NCI-H2081 (cell line): Measurements from ENCODE around the gene ZNF367.
"Not testable (repeated sequence)": the region's sequence is repeated elsewhere in the genome, so short reads cannot be mapped to it uniquely, and the experiment has no call there.

Experiments used
- DNase-seq, 2 experiments: peaks; one replicate each; lab custom pipeline; 2025; lab: John Stamatoyannopoulos, UW

The ZNF367 gene

GRCh38 chr9:96399325-96399633, 18.9 kb downstream of the ZNF367 start:
- no peak for DNase-seq

DNA sequence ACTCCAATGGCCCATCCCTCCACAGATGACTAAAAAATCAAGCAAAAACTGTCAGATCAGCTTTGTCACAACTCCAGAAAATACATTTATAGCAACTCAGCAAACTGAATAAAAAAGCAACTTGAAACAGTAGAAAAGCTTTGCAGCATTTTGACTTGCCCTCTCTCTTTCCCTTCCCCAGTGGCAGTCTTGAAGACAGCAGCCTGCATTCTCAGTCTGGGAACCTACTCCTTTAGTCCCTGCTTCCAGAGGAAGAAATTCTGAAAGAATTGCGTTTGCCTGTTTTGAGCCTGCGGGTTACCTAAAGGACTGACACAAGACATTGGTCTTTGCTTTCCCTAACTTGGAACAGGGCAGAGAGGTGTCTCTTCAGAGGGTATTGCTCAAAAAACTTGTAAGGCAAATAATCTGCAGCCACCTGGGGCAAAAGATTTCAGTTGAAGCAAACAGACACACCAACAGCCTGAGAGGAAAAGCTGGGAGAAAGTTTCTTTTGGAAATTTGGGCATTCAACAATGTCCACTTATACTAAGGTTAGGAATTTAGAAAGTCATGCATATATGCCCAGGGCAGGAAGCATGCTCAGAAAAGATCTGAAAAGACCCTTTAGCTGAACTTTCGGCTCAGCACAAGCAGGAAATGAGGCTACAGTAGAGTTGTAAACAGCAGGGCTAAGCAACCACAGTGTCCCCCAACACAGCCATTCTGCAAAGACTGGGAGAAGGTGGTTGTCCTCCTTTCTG, 19.4 kb downstream of the ZNF367 start:
- no peak for DNase-seq

DNA sequence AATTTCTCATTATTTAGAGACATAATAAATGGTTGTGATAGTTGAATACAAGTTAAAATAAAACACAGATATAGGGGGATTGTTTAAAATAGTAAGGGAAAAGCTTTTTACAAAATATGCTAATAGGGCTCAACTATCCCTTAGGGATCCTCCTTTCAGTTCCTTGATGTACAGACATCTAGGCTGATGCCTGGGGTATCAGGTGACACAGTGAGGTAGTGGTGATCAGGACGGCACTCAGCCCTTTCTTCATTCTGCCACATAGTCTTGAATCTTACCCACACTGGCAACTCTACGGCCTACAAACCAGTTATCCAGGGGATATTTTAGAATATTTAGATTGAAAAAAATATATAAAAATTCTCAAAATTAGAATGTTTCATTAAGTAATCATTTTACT, 22.2 kb downstream of the ZNF367 start:
- DNase-seq = no peak

GRCh38 chr9:96394832-96395496, 23.2 kb downstream of the ZNF367 start:
- DNase-seq = no peak

DNA sequence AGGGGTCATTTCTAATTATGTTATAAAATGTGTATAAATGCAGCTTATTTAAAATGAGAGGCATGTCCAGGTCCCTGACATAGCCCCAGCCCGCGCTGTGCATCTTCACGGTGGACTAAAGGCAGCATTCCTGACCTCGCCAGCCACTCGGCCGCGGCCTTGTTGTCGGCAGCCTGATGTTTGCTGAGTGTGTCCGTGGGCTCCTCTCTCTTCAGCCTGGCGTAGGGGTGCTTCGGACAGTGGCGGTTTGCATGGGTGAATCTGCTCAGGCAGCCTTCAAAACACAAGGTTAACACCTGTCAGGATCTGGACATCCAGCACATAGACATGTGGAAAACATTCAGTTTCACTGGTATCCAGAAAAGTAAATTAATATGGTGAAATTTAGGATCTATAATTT, 25.9 kb downstream of the ZNF367 start:
- DNase-seq = no peak

DNA sequence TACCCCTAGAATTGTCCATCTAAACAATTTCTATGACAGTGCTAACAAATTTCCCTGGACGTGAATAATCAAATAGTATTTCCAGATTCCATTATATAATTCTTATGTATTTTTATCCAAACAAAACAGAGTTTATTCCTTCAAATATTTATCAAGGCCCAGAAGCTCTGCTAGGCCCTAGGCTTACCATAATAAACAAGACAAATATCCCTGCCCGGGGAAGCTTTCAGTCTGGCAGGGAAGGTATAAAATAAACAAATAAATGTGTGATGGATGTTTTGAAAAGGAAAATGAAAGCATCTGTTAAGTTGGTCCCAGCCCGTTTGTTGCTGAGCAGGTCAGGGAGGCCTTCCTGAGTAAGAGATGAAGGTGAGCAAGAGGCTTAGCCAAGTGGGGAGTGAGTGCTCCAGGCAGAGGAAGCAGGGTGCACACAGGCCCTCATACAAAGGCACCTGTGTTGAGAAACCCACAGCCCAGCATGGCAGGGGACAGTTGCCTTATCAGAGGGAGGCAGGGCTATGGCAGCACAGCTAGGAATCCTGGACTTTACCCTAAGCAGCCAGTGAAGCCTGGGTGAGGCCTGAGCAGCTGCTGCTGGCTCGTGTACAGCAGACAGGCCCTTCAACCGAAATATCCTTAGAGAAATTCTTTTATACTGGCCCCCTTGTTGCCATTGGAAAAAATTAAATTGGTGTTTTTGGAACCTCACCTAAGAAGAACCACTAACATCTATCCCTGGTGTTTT, 27.0 kb downstream of the ZNF367 start:
- DNase-seq = no peak

GRCh38 chr9:96388144-96388543, 30.0 kb downstream of the ZNF367 start:
- DNase-seq = no peak

DNA sequence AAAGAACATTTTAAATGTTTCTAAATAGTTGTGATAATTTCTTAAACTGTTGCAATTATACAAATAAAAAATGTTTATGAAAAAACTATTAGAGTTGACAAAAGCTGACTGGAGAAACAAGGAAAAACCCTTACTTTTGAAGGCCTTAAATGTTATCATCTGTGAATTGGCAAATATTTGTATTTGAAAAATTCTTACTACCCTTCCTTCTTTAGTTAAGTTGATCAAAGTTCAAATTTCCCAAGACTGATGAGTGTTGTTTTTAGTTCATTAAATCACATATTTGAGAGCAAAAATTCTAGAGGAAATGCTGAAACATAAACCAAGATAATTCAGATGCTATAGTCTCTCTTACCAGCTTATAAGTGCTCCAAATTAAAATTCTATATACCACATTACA, 32.0 kb downstream of the ZNF367 start:
- DNase-seq = no peak

- peak; percentile 29 to 31 for DNase-seq
Observed at GRCh38 chr9:96383165-96383942, 34.8 kb downstream of the ZNF367 start, which contains the start of gene SLC35D2. TSS of gene SLC35D2 (minus strand) at chr9:96383711. CDS start at chr9:96383634, 77 bp downstream.

GRCh38 chr9:96382839-96383164, 35.4 kb downstream of the ZNF367 start:
- DNase-seq = no peak

DNA sequence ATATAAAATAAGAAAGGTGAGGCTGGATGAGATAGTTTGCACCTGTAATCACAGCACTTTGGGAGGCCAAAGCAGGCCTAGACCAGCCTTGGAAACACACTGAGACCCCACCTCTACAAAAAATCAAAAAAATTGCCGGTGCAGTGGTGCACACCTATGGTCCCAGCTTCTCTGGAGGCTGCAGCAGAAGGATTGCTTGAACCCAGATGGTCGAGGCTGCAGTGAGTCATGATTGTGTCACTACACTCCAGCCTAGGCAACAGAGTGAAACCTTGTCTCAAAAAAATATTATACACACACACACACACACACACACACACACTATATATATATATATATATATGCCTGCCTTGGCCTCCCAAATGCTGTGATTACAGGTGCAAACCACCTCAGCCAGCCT, 36.0 kb downstream of the ZNF367 start:
- DNase-seq = no peak

DNA sequence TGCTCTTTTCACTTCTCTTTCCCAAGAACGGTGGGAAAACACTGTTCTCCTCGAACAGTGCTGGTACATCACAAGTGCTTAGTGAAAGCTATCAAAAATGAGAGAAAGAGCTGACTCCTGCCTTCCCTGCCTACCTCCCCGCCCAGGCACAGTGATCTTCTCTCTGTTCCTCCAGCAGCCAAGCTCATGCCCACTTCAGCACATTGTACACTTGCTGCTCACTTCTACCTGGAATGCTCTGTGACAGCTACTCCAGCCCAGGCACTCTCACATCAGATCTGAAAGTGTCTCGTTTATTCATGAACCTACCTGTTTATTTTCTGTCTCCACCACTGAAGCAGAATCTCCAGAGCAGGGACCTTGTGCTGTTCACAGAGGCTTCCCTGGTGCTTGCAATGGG, 36.5 kb downstream of the ZNF367 start:
- no peak for DNase-seq

- no peak for DNase-seq
Observed at GRCh38 chr9:96381125-96381524, 37.0 kb downstream of the ZNF367 start.

- no peak for DNase-seq
Observed at GRCh38 chr9:96379461-96379860, 38.7 kb downstream of the ZNF367 start.

DNA sequence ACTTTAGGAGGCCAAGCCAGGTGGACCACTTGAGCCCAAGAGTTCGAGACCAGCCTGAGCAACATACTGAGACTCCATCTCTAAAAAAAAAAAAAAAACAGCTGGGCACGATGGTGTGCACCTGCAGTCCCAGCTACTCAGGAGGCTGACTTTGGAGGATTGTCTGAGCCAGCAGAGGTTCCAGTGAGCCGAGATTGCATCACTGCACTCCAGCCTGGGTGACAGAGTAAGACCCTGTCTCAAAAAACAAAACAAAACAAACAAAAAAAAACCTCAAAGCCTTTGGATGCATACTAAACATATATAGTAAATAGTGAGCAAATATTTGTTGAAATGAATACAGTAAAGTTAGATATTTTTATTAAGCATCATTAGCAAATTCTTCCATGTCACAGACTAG, 40.0 kb downstream of the ZNF367 start:
- no peak for DNase-seq

- DNase-seq = no peak
Observed at GRCh38 chr9:96376891-96377874, 41.0 kb downstream of the ZNF367 start.

- DNase-seq = not testable (repeated sequence)
Observed at GRCh38 chr9:96375507-96375906, 42.7 kb downstream of the ZNF367 start.

DNA sequence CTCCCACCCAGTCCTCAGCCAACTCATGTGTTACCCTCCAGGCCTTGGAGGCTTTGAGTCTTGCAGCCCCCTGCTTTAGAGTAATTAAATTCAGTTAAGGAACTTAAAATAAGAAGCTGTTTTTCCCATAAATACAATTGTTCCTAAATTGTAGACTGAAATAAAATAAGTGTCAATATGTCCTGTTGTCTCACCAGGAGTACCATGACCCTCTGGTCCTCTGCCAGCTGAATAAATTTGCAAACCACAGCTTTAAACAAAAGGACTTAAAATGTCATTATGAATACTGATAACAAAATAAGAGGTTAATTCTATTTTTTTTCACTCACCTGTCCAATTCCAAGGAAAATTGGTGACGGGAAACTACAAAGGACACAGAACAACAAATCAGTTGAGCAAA, 50.2 kb downstream of the ZNF367 start:
- DNase-seq = no peak

DNA sequence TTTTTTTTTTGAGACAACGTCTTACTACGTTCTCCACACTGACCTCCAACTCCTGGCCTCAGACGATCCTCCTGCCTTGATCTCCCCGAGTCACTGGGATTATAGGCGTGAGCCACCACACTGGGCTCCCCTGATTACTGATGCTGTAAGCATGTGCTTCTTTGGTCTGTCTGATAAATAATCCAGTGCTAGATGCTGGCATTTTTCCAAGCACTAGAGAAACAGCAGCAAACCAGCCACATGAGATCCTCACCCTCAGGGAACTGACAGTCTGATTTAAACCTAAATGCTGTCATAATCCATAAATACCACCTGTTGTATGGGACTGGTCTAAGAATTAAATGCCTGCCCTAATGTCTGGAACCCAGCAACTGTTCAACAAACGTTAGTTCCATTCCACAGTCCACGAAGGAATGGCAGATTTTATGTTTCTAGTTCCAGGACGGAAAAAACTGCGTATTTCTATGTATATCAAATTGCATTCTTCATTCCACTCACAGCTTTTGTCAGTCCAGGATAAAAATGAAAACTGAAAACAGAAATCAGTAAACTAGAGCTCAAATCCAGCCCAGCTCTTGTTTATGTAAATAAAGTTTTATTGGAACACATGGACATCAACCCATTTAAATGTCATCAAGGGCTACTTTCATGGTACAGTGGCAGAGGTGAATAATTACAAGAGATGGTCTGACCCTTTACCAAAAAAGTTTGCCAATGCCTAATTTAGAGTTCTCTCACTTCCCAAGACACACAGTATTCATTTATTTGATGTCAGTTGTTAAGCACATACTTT, 54.8 kb downstream of the ZNF367 start:
- no peak for DNase-seq

GRCh38 chr9:96362119-96362518, 56.1 kb downstream of the ZNF367 start:
- DNase-seq = not testable (repeated sequence)
